GM12873 (cell line): ENCODE results near the gene CHGA.

Experiments used
- TF ChIP-seq, protein P1 (sequence below): IDR thresholded peaks from 2 replicates; pipeline ENCODE4 v1.5.1; 2012; ENCODE audit warnings: low read depth, mild to moderate bottlenecking, moderate library complexity, low read length, control low read depth; ENCODE audit not compliant: insufficient read depth; ENCODE audit errors: missing control alignments

The CHGA gene

DNA sequence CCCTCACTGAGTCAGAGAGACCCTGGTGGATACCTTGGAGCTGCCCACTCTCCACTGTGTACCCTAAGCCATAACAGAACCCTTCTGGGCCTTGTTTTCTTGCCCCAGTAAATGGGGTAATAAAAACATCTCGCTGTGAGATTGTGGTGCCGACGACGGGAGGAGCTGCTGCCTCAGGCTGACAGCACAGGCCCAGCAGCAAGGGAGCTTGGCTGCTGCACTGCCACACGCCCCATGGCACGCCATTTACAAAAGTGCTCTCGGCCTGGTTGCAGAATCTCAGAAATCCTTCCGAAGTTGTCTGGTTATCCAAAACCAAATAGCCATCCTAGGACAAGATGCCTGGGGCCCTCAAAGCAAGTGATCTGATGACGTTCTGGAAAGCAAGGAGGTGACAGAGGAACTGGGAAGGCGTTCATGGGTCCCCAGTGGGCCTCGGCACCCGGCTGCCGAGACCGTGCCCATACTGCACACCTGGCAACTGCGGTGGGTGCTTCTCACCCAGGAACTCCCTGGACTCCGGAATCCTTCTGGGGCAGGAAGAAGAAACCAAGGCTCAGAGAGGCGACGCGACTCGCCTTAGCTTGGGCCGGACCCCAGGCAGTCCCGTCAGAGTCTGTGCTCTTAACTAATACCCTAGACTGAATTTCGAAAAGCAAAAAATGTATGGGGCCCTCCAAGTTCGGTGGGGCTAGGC, 26.7 kb downstream of the CHGA start:
- TF ChIP-seq, protein P1, sequence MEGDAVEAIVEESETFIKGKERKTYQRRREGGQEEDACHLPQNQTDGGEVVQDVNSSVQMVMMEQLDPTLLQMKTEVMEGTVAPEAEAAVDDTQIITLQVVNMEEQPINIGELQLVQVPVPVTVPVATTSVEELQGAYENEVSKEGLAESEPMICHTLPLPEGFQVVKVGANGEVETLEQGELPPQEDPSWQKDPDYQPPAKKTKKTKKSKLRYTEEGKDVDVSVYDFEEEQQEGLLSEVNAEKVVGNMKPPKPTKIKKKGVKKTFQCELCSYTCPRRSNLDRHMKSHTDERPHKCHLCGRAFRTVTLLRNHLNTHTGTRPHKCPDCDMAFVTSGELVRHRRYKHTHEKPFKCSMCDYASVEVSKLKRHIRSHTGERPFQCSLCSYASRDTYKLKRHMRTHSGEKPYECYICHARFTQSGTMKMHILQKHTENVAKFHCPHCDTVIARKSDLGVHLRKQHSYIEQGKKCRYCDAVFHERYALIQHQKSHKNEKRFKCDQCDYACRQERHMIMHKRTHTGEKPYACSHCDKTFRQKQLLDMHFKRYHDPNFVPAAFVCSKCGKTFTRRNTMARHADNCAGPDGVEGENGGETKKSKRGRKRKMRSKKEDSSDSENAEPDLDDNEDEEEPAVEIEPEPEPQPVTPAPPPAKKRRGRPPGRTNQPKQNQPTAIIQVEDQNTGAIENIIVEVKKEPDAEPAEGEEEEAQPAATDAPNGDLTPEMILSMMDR: no peak

DNA sequence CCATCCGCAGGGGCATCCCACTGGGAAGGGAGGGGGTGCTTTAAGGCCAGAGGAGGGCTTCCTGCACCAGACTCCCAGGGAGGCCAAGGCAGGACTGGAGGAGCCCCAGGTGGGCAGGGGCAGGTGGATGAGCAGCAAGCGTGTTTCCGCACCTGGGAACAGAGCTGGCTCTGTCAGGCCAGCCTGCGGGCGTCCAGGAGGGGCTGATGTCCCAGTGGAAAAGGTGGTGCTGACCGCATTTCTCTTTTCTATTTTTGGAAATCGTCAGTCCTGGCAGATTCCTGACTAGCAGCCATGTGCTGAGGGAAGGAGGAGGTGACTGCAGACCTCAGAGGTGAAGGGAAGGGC, 27.2 kb downstream of the CHGA start:
- TF ChIP-seq, protein P1: no peak

DNA sequence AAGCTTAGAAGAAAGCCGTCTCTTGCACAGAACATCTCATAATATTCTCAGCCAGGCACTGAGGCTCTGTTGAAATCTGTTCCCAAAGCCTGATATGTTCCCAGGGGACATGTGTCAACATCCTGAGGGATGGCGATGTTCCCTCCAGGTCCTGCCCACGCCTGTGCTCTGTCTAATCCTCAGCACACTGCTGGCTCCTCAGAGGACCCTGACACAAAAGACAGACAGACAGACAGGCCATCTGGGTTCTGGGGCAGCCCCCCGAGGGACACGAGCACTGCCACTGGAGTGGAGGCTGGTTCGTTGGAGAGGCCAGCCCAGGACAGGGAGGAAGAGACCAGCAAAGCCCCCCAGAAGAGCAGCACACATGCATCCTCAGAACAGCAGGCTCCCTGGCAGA, 27.8 kb downstream of the CHGA start:
- TF ChIP-seq, protein P1: no peak

DNA sequence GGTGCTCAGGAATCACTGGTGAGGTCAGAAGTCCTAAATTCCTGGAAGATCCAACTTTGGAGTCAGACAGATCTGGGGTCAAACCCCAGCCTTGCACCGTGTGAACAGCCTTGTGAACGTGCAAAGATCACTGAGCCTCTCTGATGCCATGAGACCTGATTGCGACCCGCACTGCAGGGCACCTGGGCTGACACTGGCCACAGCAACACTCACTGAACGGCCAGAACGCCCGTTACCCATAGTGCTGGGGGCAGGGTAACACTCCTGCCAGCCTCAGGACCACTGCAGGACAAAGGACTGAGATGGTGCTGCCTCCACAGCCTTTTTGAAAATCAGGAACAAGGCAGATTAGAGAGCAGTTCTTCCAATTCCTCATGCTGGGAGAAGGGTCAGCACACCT, 28.3 kb downstream of the CHGA start:
- TF ChIP-seq, protein P1: no peak

GRCh38 chr14:92951912-92952471, 29.0 kb downstream of the CHGA start:
- TF ChIP-seq, protein P1: peak; percentile 99

GRCh38 chr14:92952481-92953298, 29.7 kb downstream of the CHGA start:
- TF ChIP-seq, protein P1: no peak

GRCh38 chr14:92953526-92953925, 30.6 kb downstream of the CHGA start:
- TF ChIP-seq, protein P1: no peak
